Liver (tissue), 9 donors: ENCODE measurements around the gene ZNF333. TPM values are rescaled to one million over a fixed set of nuclear protein-coding genes. Genes with fewer than 3 reads are reported as not detected.
"Not testable (repeated sequence)": the region's sequence is repeated elsewhere in the genome, so short reads cannot be mapped to it uniquely, and the experiment has no call there.

Source experiments
- DNase-seq: peaks from one replicate; pipeline ENCODE4 v3.0.0-alpha.2; 2017; ENCODE audit warnings: low spot score
- H3K27ac ChIP-seq, 2 donors: one replicate each; pipeline ENCODE4 v1.7.0; 2013; ENCODE audit warnings: inconsistent platforms in 2 of 2, low read length in 2 of 2, control low read depth in 1 of 2, low read depth in 1 of 2, mild to moderate bottlenecking in 1 of 2
- H3K27me3 ChIP-seq, 4 donors: one replicate each; pipeline versions ENCODE4 v1.6.1 to v1.7.0; 2013; ENCODE audit warnings: low read length in 3 of 4, inconsistent platforms in 1 of 4, mild to moderate bottlenecking in 1 of 4, moderate library complexity in 1 of 4; ENCODE audit not compliant: control insufficient read depth in 4 of 4, insufficient read depth in 4 of 4
- H3K36me3 ChIP-seq, 4 donors: one replicate each; pipeline versions ENCODE4 v1.6.1 to v1.7.0; 2013; ENCODE audit warnings: low read length in 3 of 4, mild to moderate bottlenecking in 3 of 4, low read depth in 1 of 4, moderate library complexity in 1 of 4; ENCODE audit not compliant: control insufficient read depth in 4 of 4, insufficient read depth in 3 of 4
- H3K4me1 ChIP-seq, 4 donors: one replicate each; pipeline versions ENCODE4 v1.6.1 to v1.7.0; 2013; ENCODE audit warnings: low read length in 3 of 4, mild to moderate bottlenecking in 3 of 4, moderate library complexity in 1 of 4; ENCODE audit not compliant: control insufficient read depth in 4 of 4, insufficient read depth in 4 of 4
- H3K4me3 ChIP-seq, 3 donors: one replicate each; pipeline versions ENCODE4 v1.6.1 to v1.7.0; 2013; ENCODE audit warnings: low read length in 3 of 3, control low read depth in 1 of 3, low read depth in 1 of 3, mild to moderate bottlenecking in 1 of 3
- H3K9ac ChIP-seq, 2 donors: one replicate each; pipeline ENCODE4 v1.7.0; 2013; ENCODE audit warnings: low read length in 2 of 2, mild to moderate bottlenecking in 2 of 2, moderate library complexity in 2 of 2, control low read depth in 1 of 2, low read depth in 1 of 2
- H3K9me3 ChIP-seq, 4 donors: one replicate each; pipeline versions ENCODE4 v1.6.1 to v1.7.0; 2013; ENCODE audit warnings: low read length in 3 of 4; ENCODE audit not compliant: control insufficient read depth in 4 of 4
- ATF3 ChIP-seq: IDR thresholded peaks from 2 replicates; pipeline ENCODE4 v1.6.1; 2016; ENCODE audit warnings: antibody characterized with exemption
- GABPA ChIP-seq, 2 donors: IDR thresholded peaks in 1 of 2; conservative IDR thresholded peaks in 1 of 2; 2 replicates each; pipeline ENCODE4 v1.6.1; 2016; ENCODE audit warnings: antibody characterized with exemption in 2 of 2, mild to moderate bottlenecking in 1 of 2, moderate library complexity in 1 of 2
- SP1 ChIP-seq: IDR thresholded peaks from 2 replicates; pipeline ENCODE4 v1.6.1; 2018; ENCODE audit warnings: antibody characterized with exemption, mild to moderate bottlenecking
- WGBS: extraction: QIAGEN DNeasy Blood & Tissue Kit; methylation state at CpG from one replicate; pipeline ENCODE4 v1.1.7; 2013; 5-methylcytosine and 5-hydroxymethylcytosine counted together
- polyA plus RNA-seq, 2 donors: library from polyadenylated mRNA; stranded (reverse) in 1 of 2; unstranded in 1 of 2; fragments of 200-250 nt in 1 of 2; fragments of >200 nt in 1 of 2; fragmentation: Nextera tagmentation in 1 of 2; extraction: Ambion mirVana in 1 of 2; gene quantifications; one replicate each; pipeline versions ENCODE4 v1.2.1 to v1.2.3, GENCODE V29; 2013 to 2015
- total RNA-seq, 2 donors: library from RNA; depleted of rRNA; stranded (reverse); fragments of >200 nt; gene quantifications; one replicate each; pipeline ENCODE4 v1.2.3, GENCODE V29; 2014
- TF ChIP-seq, protein P1 (sequence below): IDR thresholded peaks from 2 replicates; pipeline ENCODE4 v1.6.1; 2016; ENCODE audit warnings: antibody characterized with exemption, mild to moderate bottlenecking
- donor health status: healthy.
- donor health status: healthy.
- donor health status: healthy.
- donor health status: healthy.
- donor health status: healthy.

ZNF333 gene
- total and polyA plus RNA-seq, 4 donors, result 1.7 to 11.2 (median 3.6) TPM

- TF ChIP-seq, protein P1, sequence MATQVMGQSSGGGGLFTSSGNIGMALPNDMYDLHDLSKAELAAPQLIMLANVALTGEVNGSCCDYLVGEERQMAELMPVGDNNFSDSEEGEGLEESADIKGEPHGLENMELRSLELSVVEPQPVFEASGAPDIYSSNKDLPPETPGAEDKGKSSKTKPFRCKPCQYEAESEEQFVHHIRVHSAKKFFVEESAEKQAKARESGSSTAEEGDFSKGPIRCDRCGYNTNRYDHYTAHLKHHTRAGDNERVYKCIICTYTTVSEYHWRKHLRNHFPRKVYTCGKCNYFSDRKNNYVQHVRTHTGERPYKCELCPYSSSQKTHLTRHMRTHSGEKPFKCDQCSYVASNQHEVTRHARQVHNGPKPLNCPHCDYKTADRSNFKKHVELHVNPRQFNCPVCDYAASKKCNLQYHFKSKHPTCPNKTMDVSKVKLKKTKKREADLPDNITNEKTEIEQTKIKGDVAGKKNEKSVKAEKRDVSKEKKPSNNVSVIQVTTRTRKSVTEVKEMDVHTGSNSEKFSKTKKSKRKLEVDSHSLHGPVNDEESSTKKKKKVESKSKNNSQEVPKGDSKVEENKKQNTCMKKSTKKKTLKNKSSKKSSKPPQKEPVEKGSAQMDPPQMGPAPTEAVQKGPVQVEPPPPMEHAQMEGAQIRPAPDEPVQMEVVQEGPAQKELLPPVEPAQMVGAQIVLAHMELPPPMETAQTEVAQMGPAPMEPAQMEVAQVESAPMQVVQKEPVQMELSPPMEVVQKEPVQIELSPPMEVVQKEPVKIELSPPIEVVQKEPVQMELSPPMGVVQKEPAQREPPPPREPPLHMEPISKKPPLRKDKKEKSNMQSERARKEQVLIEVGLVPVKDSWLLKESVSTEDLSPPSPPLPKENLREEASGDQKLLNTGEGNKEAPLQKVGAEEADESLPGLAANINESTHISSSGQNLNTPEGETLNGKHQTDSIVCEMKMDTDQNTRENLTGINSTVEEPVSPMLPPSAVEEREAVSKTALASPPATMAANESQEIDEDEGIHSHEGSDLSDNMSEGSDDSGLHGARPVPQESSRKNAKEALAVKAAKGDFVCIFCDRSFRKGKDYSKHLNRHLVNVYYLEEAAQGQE, result no peak
Measured at GRCh38 chr19:14779151-14779550, 89.3 kb downstream of the ZNF333 start (continued).

- H3K4me3 ChIP-seq, H3K36me3 ChIP-seq, DNase-seq, H3K9ac ChIP-seq, H3K4me1 ChIP-seq, H3K27me3 ChIP-seq, H3K9me3 ChIP-seq, H3K27ac ChIP-seq: not testable (repeated sequence)
- 67% methylated on average over 14 of the region's 14 CpGs for WGBS
Measured at GRCh38 chr19:14780622-14781225, 90.9 kb downstream of the ZNF333 start.

GRCh38 chr19:14781713-14782536, 92.1 kb downstream of the ZNF333 start:
- not testable (repeated sequence) for H3K27me3 ChIP-seq, H3K27ac ChIP-seq, H3K4me1 ChIP-seq, H3K9ac ChIP-seq, DNase-seq, H3K4me3 ChIP-seq, H3K36me3 ChIP-seq, H3K9me3 ChIP-seq
- WGBS, result 86% methylated on average over 17 of the region's 17 CpGs

- Histone ChIP-seq H3K9ac (no peak overlapping the region), H3K36me3 (no peaks in the 10 kb centered on the region), H3K27ac (peak overlapping the region in 1 of 2 donors; percentile 12), H3K9me3 (no peaks in the 10 kb centered on the region), H3K4me3 (no peak overlapping the region), H3K4me1 (no peaks in the 10 kb centered on the region), H3K27me3 (peaks cover 0 to 4% (median 0%) of the 10 kb centered on the region in 4 donors)
- 84% methylated on average over 16 of the region's 16 CpGs for WGBS
- DNase-seq, result no peak
- TF ChIP-seq SP1, result no peak
- no peak for TF ChIP-seq ATF3
- TF ChIP-seq GABPA (IDR thresholded peaks at IDR 0.05 in 1 of 2, conservative IDR thresholded peaks at IDR 0.05 in 1 of 2), result no peak
Measured at GRCh38 chr19:14782626-14783409, 93.0 kb downstream of the ZNF333 start.

Other genes with a start within 250 kb of the ZNF333 start
- gene PTGER1, start 214.7 kb upstream of the ZNF333 start, total RNA-seq, result under 1 TPM in 1 of 2 donors, not detected in 1; 0.42 TPM
- gene PTGER1, start 214.7 kb upstream of the ZNF333 start, polyA plus RNA-seq, result under 1 TPM; 0.15 to 0.22 TPM
- 10 to 100 TPM; 18.4 to 31.7 TPM for gene GIPC1, start 193.9 kb upstream of the ZNF333 start, total RNA-seq
- gene GIPC1, start 193.9 kb upstream of the ZNF333 start, polyA plus RNA-seq, result 10 to 100 TPM; 19.4 to 34.5 TPM
- gene DNAJB1, start 171.7 kb upstream of the ZNF333 start, total RNA-seq, result 10 to 100 TPM; 32.5 to 43.0 TPM
- 10 to 100 TPM; 29.4 to 36.5 TPM for gene DNAJB1, start 171.7 kb upstream of the ZNF333 start, polyA plus RNA-seq
- 10 to 100 TPM; 26.4 to 35.3 TPM for gene TECR, start 160.5 kb upstream of the ZNF333 start, total RNA-seq
- 100 to 1,000 TPM in 1 of 2 donors, 10 to 100 TPM in 1; 86.3 to 157 TPM for gene TECR, start 160.5 kb upstream of the ZNF333 start, polyA plus RNA-seq
- 100 to 1,000 TPM; 110 to 222 TPM for gene NDUFB7, start 118.0 kb upstream of the ZNF333 start, total RNA-seq
- gene NDUFB7, start 118.0 kb upstream of the ZNF333 start, polyA plus RNA-seq, result 100 to 1,000 TPM; 282 to 293 TPM
- gene CLEC17A, start 107.0 kb upstream of the ZNF333 start, total RNA-seq, result under 1 TPM in 1 of 2 donors, not detected in 1; 0.28 TPM
- gene CLEC17A, start 107.0 kb upstream of the ZNF333 start, polyA plus RNA-seq, result under 1 TPM in 1 of 2 donors, not detected in 1; 0.22 TPM
- under 1 TPM; 0.28 to 0.67 TPM for gene ADGRE3, start 15.2 kb upstream of the ZNF333 start, total RNA-seq
- gene ADGRE3, start 15.2 kb upstream of the ZNF333 start, polyA plus RNA-seq, result under 1 TPM; 0.15 to 0.17 TPM
- gene ADGRE2, start 88.5 kb downstream of the ZNF333 start, total RNA-seq, result 1 to 10 TPM; 1.0 to 5.3 TPM
- gene ADGRE2, start 88.5 kb downstream of the ZNF333 start, polyA plus RNA-seq, result 1 to 10 TPM in 1 of 2 donors, under 1 TPM in 1; 0.40 to 1.3 TPM
- gene OR7A5, start 145.1 kb downstream of the ZNF333 start, total RNA-seq, result not detected
- gene OR7A5, start 145.1 kb downstream of the ZNF333 start, polyA plus RNA-seq, result not detected
- gene OR7C1, start 145.1 kb downstream of the ZNF333 start, total RNA-seq, result under 1 TPM in 1 of 2 donors, not detected in 1; 0.14 TPM
- under 1 TPM in 1 of 2 donors, not detected in 1; 0.06 TPM for gene OR7C1, start 145.1 kb downstream of the ZNF333 start, polyA plus RNA-seq
- gene OR7A10, start 158.9 kb downstream of the ZNF333 start, total RNA-seq, result not detected
- not detected for gene OR7A10, start 158.9 kb downstream of the ZNF333 start, polyA plus RNA-seq
- not detected for gene OR7A17, start 196.1 kb downstream of the ZNF333 start, total RNA-seq
- not detected for gene OR7A17, start 196.1 kb downstream of the ZNF333 start, polyA plus RNA-seq